ENCODE results near the gene RAB3GAP1.
"Not testable (repeated sequence)": the region's sequence is repeated elsewhere in the genome, so short reads cannot be mapped to it uniquely, and the experiment has no call there.

Gene RAB3GAP1

DNA sequence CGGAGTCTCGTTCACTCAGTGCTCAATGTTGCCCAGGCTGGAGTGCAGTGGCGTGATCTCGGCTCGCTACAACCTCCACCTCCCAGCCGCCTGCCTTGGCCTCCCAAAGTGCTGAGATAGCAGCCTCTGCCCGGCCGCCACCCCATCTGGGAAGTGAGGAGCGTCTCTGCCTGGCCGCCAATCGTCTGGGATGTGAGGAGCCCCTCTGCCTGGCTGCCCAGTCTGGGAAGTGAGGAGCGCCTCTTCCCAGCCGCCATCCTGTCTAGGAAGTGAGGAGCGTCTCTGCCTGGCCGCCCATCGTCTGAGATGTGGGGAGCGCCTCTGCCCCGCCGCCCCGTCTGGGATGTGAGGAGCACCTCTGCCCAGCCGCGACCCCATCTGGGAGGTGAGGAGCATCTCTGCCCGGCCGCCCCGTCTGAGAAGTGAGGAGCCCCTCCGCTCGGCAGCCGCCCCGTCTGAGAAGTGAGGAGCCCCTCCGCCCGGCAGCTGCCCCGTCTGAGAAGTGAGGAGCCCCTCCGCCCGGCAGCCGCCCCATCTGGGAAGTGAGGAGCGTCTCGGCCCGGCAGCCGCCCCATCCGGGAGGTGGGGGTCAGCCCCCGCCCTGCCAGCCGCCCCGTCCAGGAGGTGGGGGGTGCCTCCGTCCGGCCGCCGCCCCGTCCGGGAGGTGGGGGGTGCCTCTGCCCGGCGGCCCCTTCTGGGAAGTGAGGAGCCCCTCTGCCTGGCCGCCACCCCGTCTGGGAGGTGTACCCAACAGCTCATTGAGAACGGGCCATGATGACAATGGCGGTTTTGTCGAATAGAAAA is 53.6 kb downstream of the RAB3GAP1 start:
- FAIRE-seq = not testable (repeated sequence)

DNA sequence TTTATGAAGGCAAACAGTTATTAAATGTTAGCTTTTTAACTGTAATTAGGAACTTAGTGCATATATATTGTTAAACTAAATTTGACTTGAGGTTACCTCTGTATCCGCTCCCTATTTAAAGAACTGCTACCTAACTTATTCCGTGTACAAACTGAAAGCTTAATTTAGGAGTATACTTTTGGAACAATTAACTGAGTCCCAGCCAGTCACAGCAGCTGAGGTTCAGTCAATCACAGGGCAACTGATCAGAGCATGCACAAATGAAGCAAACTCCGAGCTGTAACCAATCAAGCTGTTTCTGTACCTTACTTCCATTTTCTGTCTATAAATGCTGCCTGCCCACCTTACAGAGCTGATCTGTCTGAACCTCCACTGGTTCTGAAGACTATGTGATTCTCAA is 61.2 kb downstream of the RAB3GAP1 start:
- no peak for FAIRE-seq

DNA sequence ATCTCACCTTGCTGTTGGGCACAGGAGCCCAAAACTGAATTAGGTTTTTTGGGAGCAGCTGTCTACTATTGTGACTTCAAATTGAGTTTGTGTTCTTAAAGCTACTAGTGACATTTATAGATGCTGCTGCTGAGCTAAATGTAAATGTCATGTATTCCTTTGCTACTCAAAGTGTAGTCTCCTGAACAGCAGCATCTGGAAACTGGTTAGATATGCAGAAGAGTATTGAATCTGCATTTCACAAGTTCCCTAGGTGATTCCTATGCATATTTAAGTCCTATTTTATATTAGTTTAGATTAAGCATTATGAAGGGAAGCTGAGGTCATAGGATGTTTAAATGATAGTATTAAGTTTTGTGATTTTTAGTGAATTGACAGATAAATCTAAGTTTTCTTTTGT is 67.5 kb downstream of the RAB3GAP1 start:
- FAIRE-seq = no peak

GRCh38 chr2:135121016-135121657 is 69.0 kb downstream of the RAB3GAP1 start:
- FAIRE-seq = no peak

DNA sequence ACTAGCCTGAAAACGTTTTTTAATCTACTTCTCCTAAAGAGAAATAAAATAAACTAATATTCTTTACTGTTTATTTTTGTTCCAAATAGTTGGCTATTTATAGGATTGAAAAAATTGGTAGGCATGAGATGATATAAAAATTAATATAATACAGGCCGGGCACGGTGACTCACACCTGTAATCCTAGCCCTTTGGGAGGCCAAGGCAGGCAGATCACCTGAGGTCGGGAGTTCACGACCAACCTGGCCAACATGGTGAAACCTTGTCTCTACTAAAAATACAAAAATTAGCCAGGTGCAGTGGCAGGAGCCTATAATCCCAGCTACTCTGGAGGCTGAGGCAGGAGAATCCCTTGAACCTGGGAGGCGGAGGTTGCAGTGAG is 69.6 kb downstream of the RAB3GAP1 start:
- not testable (repeated sequence) for FAIRE-seq

- FAIRE-seq = no peak
Observed at GRCh38 chr2:135124924-135125886, 73.1 kb downstream of the RAB3GAP1 start.

DNA sequence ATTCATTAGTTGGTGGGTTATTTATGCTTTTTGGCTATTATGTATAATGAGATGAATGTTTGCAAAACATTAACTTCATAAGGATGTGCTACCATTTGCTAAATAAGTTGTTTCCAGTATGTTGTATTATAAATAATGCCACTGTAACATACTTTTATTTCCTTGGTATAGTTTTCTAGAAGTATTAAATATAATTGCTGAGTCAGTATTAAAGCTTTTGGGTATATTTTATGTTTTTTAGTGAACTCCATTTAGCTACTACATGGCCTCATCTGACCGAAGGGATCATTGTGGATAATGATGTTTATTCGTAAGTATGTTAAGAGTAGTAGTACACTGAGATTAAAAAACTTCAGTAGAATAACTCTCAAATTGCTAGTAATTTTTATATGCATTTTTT is 73.8 kb downstream of the RAB3GAP1 start:
- FAIRE-seq = no peak

- no peak for FAIRE-seq
Observed at GRCh38 chr2:135130751-135131150, 78.7 kb downstream of the RAB3GAP1 start.

DNA sequence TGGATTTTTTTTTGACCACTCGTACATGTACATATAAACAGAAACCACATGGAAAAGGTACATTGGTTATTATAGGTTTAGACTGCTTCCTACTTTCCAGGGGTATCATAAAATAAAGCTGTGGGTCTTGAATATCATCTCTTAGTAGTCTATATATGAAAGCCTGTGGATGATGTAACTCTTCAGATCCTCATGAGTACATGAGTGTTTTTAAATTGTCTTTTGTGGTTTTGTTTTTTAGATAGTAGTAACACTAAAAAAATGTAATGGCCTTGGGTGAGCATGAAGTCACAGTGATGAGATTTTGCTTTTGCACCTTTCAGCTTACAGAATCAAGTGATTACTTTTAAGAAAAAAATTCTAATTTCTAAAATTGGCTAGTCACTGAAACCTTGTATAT is 80.2 kb downstream of the RAB3GAP1 start:
- no peak for FAIRE-seq

DNA sequence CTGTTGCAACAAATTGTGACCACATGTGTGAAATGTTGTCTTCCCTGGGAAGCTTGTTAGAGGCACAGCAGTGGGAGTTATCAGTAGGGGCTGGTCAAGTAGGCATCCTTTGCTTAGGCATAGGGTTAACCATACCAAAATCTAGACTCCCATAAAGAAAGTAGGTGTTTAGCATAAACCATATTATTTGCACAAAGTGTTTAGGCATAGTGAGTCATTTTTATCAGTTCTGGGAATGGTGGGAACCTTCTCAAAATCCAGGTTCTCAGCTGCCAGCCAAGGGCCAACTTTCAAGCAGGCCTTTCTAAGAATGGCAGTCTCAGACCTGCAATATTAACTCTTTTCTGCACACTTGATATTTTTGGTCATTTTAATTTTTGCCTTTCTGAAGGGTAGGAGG is 88.5 kb downstream of the RAB3GAP1 start:
- FAIRE-seq = no peak

- FAIRE-seq = no peak
Observed at GRCh38 chr2:135142323-135142722, 90.2 kb downstream of the RAB3GAP1 start.

DNA sequence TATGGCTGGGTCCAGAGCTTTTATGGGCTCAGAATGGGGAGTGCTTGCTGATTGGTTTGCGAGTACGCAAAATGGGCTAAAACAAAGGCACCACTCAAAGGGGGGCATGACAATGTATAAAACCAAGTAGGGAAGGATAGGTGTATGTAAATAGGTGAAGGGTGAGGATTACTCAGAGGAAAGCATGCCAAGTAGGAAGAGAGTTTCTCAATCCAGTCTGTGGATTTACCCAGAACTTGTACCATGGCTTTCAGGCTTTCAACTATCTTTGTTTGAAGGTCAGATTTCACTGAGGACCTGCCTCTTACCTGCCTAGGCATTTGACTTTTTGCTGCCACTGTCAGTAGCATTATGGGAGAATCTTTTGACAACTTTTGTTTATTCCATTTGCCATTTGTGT is 92.3 kb downstream of the RAB3GAP1 start:
- no peak for FAIRE-seq

DNA sequence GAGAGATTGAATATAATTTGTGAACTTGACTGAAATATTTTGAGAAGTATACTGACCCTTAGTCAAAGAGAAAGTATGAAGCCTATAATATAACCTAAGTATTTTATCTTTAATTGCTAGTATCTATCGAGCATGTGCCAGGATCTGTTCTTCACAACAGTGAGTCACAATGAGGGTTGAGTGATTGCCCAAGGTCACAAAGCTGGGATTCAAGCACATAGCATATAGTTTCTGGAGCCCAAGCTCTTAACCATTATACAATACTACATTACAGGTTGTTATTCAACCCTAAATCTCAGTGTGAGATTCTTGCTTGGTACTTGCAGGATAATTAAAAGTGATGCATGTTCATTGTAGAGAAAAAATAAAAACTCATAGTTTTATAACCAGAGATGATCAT is 97.2 kb downstream of the RAB3GAP1 start:
- no peak for FAIRE-seq

DNA sequence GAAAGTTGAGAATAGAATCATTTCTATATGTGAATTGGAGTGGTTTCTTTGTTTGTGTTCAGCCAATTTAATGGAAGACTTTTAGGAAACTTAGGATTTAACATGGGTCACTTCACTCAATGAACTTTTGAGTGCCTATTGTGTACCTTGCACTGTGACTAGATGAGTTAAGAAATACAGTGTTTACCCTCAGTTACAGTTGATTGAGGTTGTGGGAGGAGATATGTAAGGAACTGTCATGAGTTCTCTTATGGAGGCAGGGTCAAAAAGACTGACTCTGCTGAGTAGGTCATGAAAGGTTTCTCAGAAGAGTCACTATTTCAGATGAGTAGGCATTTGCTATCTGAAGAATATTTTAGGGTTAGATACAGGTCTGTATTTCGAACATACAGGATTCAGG is 98.6 kb downstream of the RAB3GAP1 start:
- FAIRE-seq = no peak

DNA sequence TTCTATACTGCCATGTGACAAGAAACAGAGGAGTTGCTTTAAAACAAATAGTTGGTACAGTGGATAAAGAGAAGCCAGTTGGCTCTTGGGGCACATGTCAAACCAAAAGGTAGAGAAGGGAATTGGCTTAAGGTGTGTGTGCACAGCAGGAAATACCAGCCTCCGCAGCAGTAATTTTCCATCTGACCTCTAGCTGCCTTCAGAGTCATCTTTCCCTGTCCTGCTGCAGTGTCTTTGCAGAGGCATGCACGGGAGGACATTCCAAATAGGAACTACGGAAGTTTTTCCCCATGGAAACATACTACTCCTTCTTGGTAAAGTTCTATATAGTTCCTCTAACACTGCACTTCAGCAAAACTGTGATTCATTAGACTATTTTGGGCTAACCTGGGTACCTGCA is 99.5 kb downstream of the RAB3GAP1 start:
- no peak for FAIRE-seq

- no peak for FAIRE-seq
Observed at GRCh38 chr2:135152361-135152760, 100.3 kb downstream of the RAB3GAP1 start.

- no peak for FAIRE-seq
Observed at GRCh38 chr2:135154962-135155361, 102.9 kb downstream of the RAB3GAP1 start.

- no peak for FAIRE-seq
Observed at GRCh38 chr2:135157856-135158255, 105.8 kb downstream of the RAB3GAP1 start.

DNA sequence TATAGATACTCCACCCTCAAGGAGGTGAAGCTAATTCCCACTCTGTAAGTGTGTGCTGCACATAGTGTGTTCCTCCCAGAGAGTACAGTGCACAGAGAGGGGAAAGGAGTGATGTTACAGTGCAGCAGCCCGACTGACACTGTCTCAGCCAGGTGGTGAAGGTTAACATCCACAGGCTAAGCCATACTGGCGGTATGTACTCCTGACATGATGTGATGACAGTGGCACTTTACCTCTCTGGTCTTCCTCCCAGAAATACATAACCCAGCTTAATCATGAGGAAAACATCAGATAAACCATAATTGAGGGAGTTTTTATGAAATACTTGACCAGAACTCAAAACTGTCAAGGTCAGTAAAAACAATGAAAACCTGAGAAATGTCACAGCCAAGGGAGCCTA is 107.1 kb downstream of the RAB3GAP1 start:
- no peak for FAIRE-seq

DNA sequence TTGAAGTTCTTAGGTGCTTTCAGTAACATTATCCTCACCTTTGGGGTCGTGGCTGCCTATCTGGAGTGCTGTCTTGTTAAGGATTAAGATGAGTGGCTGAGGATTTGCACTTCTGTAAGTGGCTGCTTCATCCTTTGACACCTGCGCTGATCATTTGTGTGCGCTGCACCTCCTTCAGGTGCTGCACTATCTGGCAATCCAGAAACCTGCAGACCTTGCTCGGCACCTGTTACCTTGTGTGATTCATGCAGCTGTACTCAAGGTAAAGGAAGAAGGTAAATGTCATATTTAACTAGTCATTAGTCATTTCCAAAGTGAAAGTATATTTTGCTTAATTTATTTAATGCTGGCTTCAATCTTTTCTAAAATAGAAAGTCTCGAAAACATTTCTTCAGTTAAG is 110.3 kb downstream of the RAB3GAP1 start:
- no peak for FAIRE-seq

GRCh38 chr2:135162786-135163185 is 110.7 kb downstream of the RAB3GAP1 start:
- FAIRE-seq = no peak

DNA sequence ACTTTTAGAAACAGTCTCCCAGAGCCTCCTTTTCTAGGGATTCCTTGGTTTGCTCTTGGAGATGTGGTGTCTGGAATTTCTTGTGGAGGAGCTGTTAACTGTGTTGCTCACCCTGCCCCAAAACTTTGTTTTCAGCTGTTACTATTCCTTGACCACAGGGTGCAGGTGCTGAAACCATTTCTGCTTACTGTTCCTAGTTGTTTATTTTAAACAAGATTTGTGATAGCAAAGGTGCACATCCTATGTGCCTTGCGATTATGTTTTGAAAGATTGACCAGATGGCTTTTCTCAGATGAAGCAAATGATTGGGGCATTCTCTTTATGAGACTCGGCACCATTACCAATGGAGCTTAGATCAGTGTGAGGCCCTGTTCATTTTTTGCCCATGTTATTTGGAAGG is 111.2 kb downstream of the RAB3GAP1 start:
- FAIRE-seq = no peak

GRCh38 chr2:135163901-135164300 is 111.8 kb downstream of the RAB3GAP1 start:
- no peak for FAIRE-seq
